HCT116 (cell line): ENCODE measurements around the gene MYL3. TPM values are rescaled to one million over a fixed set of nuclear protein-coding genes. Genes with fewer than 3 reads are reported as not detected.

Experiments
- ATAC-seq: fragments of 200-7000 bp; cut with Tn5 transposase; 2 replicates; pipeline ENCODE4 v1.9.1; 2020; ENCODE audit warnings: mild to moderate bottlenecking, moderate library complexity
- BruUV-seq: library from RNA; stranded (reverse); fragments of 400-500 nt; replicated peaks from 2 replicates; lab custom pipeline; 2021; lab: Mats Ljungman, UMichigan
- CTCF ChIA-PET: fragments of 300-600 bp; sonication (Branson Sonifier 250); formaldehyde crosslinking; loops from one replicate; lab custom pipeline; 2021; ENCODE audit warnings: antibody characterized with exemption; lab: Charles Lee
- POLR2A ChIA-PET: fragments of 300-600, 350-600 bp; sonication (Branson Sonifier 250); formaldehyde crosslinking; loops from one replicate; lab custom pipeline; 2021; ENCODE audit warnings: antibody characterized with exemption; lab: Charles Lee
- RAD21 ChIA-PET, 2 experiments: fragments of 300-600 bp; sonication (Branson Sonifier 250); formaldehyde crosslinking; loops; one replicate each; lab custom pipeline; 2023; ENCODE audit warnings: low total read pairs in 2 of 2; ENCODE audit not compliant: uncharacterized antibody in 2 of 2, unreplicated experiment in 2 of 2, low non-redundant PET in 1 of 2; lab: Charles Lee
- DNase-seq: peaks from one replicate; pipeline ENCODE4 v3.0.0-alpha.2; 2010; ENCODE audit warnings: low read depth, low spot score
- H2AFZ ChIP-seq: fragments of 200-600 bp; shearing (Covaris generic), sonication (generic); 2 replicates; pipeline ENCODE4 v1.6.1; 2017; ENCODE audit warnings: low read depth, mixed run types, mixed read lengths, antibody characterized with exemption, low read length; ENCODE audit not compliant: poor library complexity, severe bottlenecking
- H3K27ac ChIP-seq: 2 replicates; pipeline ENCODE4 v1.5.1; 2012; ENCODE audit warnings: low read depth, low read length
- H3K27me3 ChIP-seq: fragments of 200-600 bp; sonication (generic); 2 replicates; pipeline ENCODE4 v1.6.1; 2016; ENCODE audit warnings: mixed run types, low read length, mixed read lengths; ENCODE audit not compliant: insufficient read depth
- H3K36me3 ChIP-seq, 2 experiments: fragments of 200-500 bp in 1 of 2; fragments of 200-600 bp in 1 of 2; sonication (Bioruptor generic) in 1 of 2; sonication (generic) in 1 of 2; 2 replicates each; pipeline versions ENCODE4 v1.5.1 to v1.6.1; 2014 to 2016; ENCODE audit warnings: low read length in 2 of 2, inconsistent platforms in 1 of 2, mixed read lengths in 1 of 2, mixed run types in 1 of 2; ENCODE audit not compliant: insufficient read depth in 2 of 2, control insufficient read depth in 1 of 2
- H3K4me1 ChIP-seq, 2 experiments: fragments of 200-600 bp in 1 of 2; sonication (generic) in 1 of 2; 2 replicates each; pipeline versions ENCODE4 v1.5.1 to v1.6.1; 2012 to 2017; ENCODE audit warnings: low read length in 2 of 2, inconsistent platforms in 1 of 2, mild to moderate bottlenecking in 1 of 2, mixed read lengths in 1 of 2, mixed run types in 1 of 2, moderate library complexity in 1 of 2; ENCODE audit not compliant: insufficient read depth in 2 of 2, control insufficient read depth in 1 of 2
- H3K4me2 ChIP-seq: fragments of 200-600 bp; sonication (generic); 2 replicates; pipeline ENCODE4 v1.6.1; 2017; ENCODE audit warnings: mixed run types, low read length, mixed read lengths
- H3K4me3 ChIP-seq, 2 experiments: fragments of 200-600 bp in 1 of 2; sonication (generic) in 1 of 2; replicated peaks in 1 of 2; 2 replicates each; pipeline ENCODE4 v1.5.1; 2011 to 2016; ENCODE audit warnings: low read length in 2 of 2, control low read depth in 1 of 2, low read depth in 1 of 2, mild to moderate bottlenecking in 1 of 2, mixed read lengths in 1 of 2, mixed run types in 1 of 2
- H3K79me2 ChIP-seq: fragments of 200-600 bp; sonication (generic); 2 replicates; pipeline ENCODE4 v1.6.1; 2017; ENCODE audit warnings: mild to moderate bottlenecking, mixed run types, low read length, moderate library complexity, mixed read lengths; ENCODE audit not compliant: insufficient read depth
- H3K9ac ChIP-seq: fragments of 200-600 bp; sonication (generic); 2 replicates; pipeline ENCODE4 v1.6.1; 2016; ENCODE audit warnings: low read length, mixed read lengths
- H3K9me2 ChIP-seq: fragments of 200-600 bp; sonication (generic), shearing (Covaris generic); 2 replicates; pipeline ENCODE4 v1.6.1; 2017; ENCODE audit warnings: mixed run types, mild to moderate bottlenecking, moderate library complexity; ENCODE audit not compliant: insufficient read depth
- H3K9me3 ChIP-seq, 2 experiments: fragments of 200-500 bp in 1 of 2; fragments of 200-600 bp in 1 of 2; sonication (Bioruptor generic) in 1 of 2; sonication (generic) in 1 of 2; 2 replicates each; pipeline ENCODE4 v1.6.1; 2014 to 2017; ENCODE audit warnings: low read length in 2 of 2, mixed read lengths in 2 of 2, inconsistent platforms in 1 of 2, low read depth in 1 of 2, mild to moderate bottlenecking in 1 of 2, mixed run types in 1 of 2, moderate library complexity in 1 of 2; ENCODE audit not compliant: control insufficient read depth in 1 of 2, insufficient read depth in 1 of 2
- H4K20me1 ChIP-seq: fragments of 200-600 bp; sonication (generic), shearing (Covaris generic); 2 replicates; pipeline ENCODE4 v1.6.1; 2017; ENCODE audit warnings: mixed run types, mild to moderate bottlenecking, moderate library complexity; ENCODE audit not compliant: insufficient read depth
- CBX3 ChIP-seq: IDR thresholded peaks from 2 replicates; pipeline ENCODE4 v1.6.1; 2012; ENCODE audit warnings: low read depth
- CEBPB ChIP-seq: IDR thresholded peaks from 2 replicates; pipeline ENCODE4 v1.6.1; 2012; ENCODE audit warnings: low read depth
- CTCF ChIP-seq, 3 experiments: fragments of 200-600 bp in 1 of 3; sonication (generic) in 1 of 3; IDR thresholded peaks in 2 of 3; conservative IDR thresholded peaks in 1 of 3; 2 replicates each; pipeline ENCODE4 v1.5.1; 2012 to 2017; ENCODE audit warnings: low read depth in 2 of 3, low read length in 2 of 3, antibody characterized with exemption in 1 of 3, borderline replicate concordance in 1 of 3, control low read depth in 1 of 3, mild to moderate bottlenecking in 1 of 3, mixed read lengths in 1 of 3, mixed run types in 1 of 3, moderate library complexity in 1 of 3; ENCODE audit not compliant: insufficient read depth in 1 of 3
- ELF1 ChIP-seq: IDR thresholded peaks from 2 replicates; pipeline ENCODE4 v1.6.1; 2012; ENCODE audit warnings: low read depth, borderline replicate concordance
- EZH2 ChIP-seq: fragments of 200-600 bp; sonication (generic); IDR thresholded peaks from 2 replicates; pipeline ENCODE4 v1.6.1; 2017; ENCODE audit warnings: antibody characterized with exemption, mixed run types
- EZH2phosphoT487 ChIP-seq: fragments of 200-600 bp; IDR thresholded peaks from 2 replicates; pipeline ENCODE4 v1.6.1; 2018; ENCODE audit warnings: antibody characterized with exemption, borderline replicate concordance
- FOSL1 ChIP-seq: IDR thresholded peaks from 2 replicates; pipeline ENCODE4 v1.6.1; 2012; ENCODE audit warnings: low read depth
- POLR2A ChIP-seq: IDR thresholded peaks from 2 replicates; pipeline ENCODE4 v1.7.0; 2011; ENCODE audit warnings: borderline replicate concordance; ENCODE audit not compliant: insufficient read depth, insufficient read length; ENCODE audit errors: extremely low read depth
- POLR2AphosphoS5 ChIP-seq: IDR thresholded peaks from 2 replicates; pipeline ENCODE4 v1.6.1; 2011; ENCODE audit warnings: mild to moderate bottlenecking, low read depth, low read length, moderate library complexity
- RAD21 ChIP-seq: IDR thresholded peaks from 2 replicates; pipeline ENCODE4 v1.6.1; 2012; ENCODE audit warnings: low read depth, mild to moderate bottlenecking
- REST ChIP-seq: IDR thresholded peaks from 2 replicates; pipeline ENCODE4 v1.6.1; 2012; ENCODE audit warnings: low read depth
- SP1 ChIP-seq: IDR thresholded peaks from 2 replicates; pipeline ENCODE4 v1.6.1; 2012; ENCODE audit warnings: low read depth
- TCF7L2 ChIP-seq: IDR thresholded peaks from 2 replicates; pipeline ENCODE4 v1.7.0; 2011; ENCODE audit warnings: borderline replicate concordance, inconsistent platforms; ENCODE audit not compliant: insufficient read depth, insufficient read length; ENCODE audit errors: extremely low read depth
- ZFX ChIP-seq: fragments of 450-650 bp; IDR thresholded peaks from 2 replicates; pipeline ENCODE4 v1.6.1; 2017
- ZNF274 ChIP-seq: fragments of 200-500 bp; sonication (Bioruptor generic); IDR thresholded peaks from 2 replicates; pipeline ENCODE4 v1.6.1; 2014; ENCODE audit warnings: mild to moderate bottlenecking, low read depth, low read length, inconsistent platforms
- intact Hi-C: fragments of 100-400 bp; cut with micrococcal nuclease; formaldehyde crosslinking; loops from 2 replicates; pipeline ENCODE4 v1.10.0; 2022
- total RNA-seq: library from RNA; stranded (reverse); gene quantifications from one replicate; pipeline ENCODE4 v1.2.1, GENCODE V29; 2021; ENCODE audit not compliant: unreplicated experiment

MYL3 gene
- total RNA-seq, 1 experiment from 2014 or later = not detected

- Histone ChIP-seq H3K27me3 (no peaks in the 10 kb centered on the region), H3K9me2 (no peaks in the 10 kb centered on the region), H3K36me3 (no peaks in the 10 kb centered on the region), H3K9ac (no peak overlapping the region), H3K4me1 (no peaks in the 10 kb centered on the region), H3K4me3 (no peak overlapping the region), H3K9me3 (no peaks in the 10 kb centered on the region), H3K79me2 (no peaks in the 10 kb centered on the region), H3K27ac (no peak overlapping the region)
- intact Hi-C loops = no loop called here
- no peak for DNase-seq
- POLR2A ChIA-PET = no interaction called here
- BruUV-seq = no TSS peak
- TF ChIP-seq POLR2A (no peak), EZH2 (no peak), CBX3 (no peak), ZFX (no peak), POLR2AphosphoS5 (no peak), FOSL1 (no peak)
- TF ChIP-seq, all 23 proteins: peak for 0
- CTCF ChIA-PET = no interaction called here
- H3K4me2 ChIP-seq = no peak overlapping the region
- RAD21 ChIA-PET = no interaction called here
- H2AFZ ChIP-seq = no peak overlapping the region
- ATAC-seq = no peak
- no peaks in the 10 kb centered on the region for H4K20me1 ChIP-seq
Observed at GRCh38 chr3:46852334-46852720, 10.9 kb downstream of the MYL3 start.

- H3K79me2 ChIP-seq = no peaks in the 10 kb centered on the region
- H3K27me3 ChIP-seq = no peaks in the 10 kb centered on the region
- ATAC-seq (no peak), DNase-seq (no peak)
- no peak overlapping the region for H2AFZ ChIP-seq
- no peaks in the 10 kb centered on the region for H4K20me1 ChIP-seq
- POLR2A ChIA-PET = no interaction called here
- H3K27ac ChIP-seq = no peak overlapping the region
- BruUV-seq = no TSS peak
- no peaks in the 10 kb centered on the region for H3K9me2 ChIP-seq
- no peak overlapping the region for H3K9ac ChIP-seq
- H3K36me3 ChIP-seq = no peaks in the 10 kb centered on the region
- CTCF ChIA-PET = no interaction called here
- intact Hi-C loops = no loop called here
- no peak overlapping the region for H3K4me3 ChIP-seq
- no peaks in the 10 kb centered on the region for H3K9me3 ChIP-seq
- no peak overlapping the region for H3K4me2 ChIP-seq
- RAD21 ChIA-PET = no interaction called here
- H3K4me1 ChIP-seq = no peaks in the 10 kb centered on the region
- TF ChIP-seq SP1 = no peak
- TF ChIP-seq ZFX = no peak
- TF ChIP-seq CEBPB = no peak
- TF ChIP-seq FOSL1 = no peak
- TF ChIP-seq POLR2AphosphoS5 = no peak
- TF ChIP-seq EZH2 = no peak
- no peak for TF ChIP-seq REST
- no peak for TF ChIP-seq RAD21
- TF ChIP-seq TCF7L2 = no peak
- no peak for TF ChIP-seq EZH2phosphoT487
- TF ChIP-seq ELF1 = no peak
- TF ChIP-seq CTCF (IDR thresholded peaks at IDR 0.05 in 2 of 3, conservative IDR thresholded peaks at IDR 0.05 in 1 of 3; ENCODE audit: borderline replicate concordance in 1 of 3, insufficient read depth in 1 of 3, low read depth in 2 of 3, low read length in 2 of 3) = no peak
- no peak for TF ChIP-seq ZNF274
Observed at GRCh38 chr3:46851364-46852333, 11.6 kb downstream of the MYL3 start.
